Activated effector memory CD4-positive, alpha-beta T cell treated with Interleukin-2 at 50 U/mL for 16 hours (primary cell): ENCODE data around the gene PPP3CA.
"Not testable (repeated sequence)": the region's sequence is repeated elsewhere in the genome, so short reads cannot be mapped to it uniquely, and the experiment has no call there.

Experiments used
- DNase-seq: peaks from one replicate; pipeline ENCODE4 v3.0.0-alpha.2; 2020

The PPP3CA gene

GRCh38 chr4:101201421-101201820 lies 145.9 kb downstream of the PPP3CA start:
- no peak for DNase-seq

DNA sequence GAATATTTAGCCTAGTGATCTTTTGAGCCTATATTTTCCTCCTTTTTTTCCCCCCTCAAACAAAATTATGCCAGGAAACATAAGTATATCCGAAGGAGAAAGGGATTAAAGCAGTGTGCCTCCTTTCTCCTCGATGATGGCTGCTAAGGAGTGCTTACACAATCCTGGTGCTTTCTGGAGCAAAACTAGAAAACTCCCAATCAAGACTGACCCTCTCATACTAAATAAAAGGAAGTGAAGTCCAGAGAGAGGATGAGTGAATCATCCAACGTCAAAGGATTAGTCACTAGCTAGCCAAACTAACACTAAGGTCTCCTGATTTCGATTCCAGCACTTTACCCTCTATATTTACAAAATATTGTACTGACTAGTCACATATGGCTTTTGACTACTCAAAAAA lies 146.8 kb downstream of the PPP3CA start:
- no peak for DNase-seq

GRCh38 chr4:101199507-101200285 lies 147.6 kb downstream of the PPP3CA start:
- DNase-seq: no peak

DNA sequence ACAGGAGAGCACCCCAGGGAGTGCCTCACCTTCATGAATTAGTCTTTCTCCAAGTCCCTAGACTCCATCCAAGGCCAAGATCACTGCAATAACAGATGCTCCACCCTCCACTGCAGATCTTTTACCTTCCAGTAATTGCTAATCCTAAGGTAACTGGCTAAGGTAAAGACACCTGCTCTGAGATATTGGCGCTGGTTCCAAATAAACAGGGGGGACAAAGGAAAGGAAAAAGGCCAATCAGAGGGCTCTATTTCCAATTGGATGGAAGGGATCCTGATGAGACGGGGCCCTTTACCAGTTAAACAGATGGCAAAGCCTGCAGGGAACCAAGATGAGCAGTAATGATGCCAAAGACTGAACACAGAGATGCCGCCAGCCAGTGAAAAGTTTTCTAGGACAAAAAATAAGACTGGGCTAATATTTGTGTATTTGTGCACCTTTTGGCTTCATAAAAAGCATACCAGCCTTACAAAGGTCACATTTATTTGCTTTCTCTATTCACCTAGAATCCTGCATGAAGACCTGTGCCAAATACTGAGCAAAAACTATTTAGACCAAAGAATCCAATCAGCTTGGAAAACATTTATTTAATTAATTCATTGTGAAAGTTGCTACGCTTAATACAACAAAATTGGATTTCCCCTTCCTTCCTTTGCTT lies 148.5 kb downstream of the PPP3CA start:
- DNase-seq: no peak

DNA sequence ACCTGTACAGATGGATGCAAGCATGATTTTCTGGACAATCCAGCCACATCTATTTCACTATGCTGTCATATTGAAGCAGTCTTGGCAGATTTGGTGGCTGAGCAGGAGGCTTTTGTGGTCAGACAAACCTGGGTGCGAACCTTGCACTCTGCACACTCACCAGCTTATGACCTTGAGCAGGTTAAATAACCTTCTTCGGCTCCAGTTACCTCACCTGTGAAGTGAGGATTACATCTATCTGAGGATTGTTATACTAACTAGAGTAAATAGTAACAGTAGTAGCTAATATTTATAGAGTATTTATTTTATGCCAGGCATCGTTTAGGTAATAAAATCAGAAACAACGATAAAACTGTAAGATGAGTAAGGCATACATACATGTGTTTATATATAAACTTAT lies 150.0 kb downstream of the PPP3CA start:
- no peak for DNase-seq

GRCh38 chr4:101192244-101192643 lies 155.1 kb downstream of the PPP3CA start:
- DNase-seq: no peak

DNA sequence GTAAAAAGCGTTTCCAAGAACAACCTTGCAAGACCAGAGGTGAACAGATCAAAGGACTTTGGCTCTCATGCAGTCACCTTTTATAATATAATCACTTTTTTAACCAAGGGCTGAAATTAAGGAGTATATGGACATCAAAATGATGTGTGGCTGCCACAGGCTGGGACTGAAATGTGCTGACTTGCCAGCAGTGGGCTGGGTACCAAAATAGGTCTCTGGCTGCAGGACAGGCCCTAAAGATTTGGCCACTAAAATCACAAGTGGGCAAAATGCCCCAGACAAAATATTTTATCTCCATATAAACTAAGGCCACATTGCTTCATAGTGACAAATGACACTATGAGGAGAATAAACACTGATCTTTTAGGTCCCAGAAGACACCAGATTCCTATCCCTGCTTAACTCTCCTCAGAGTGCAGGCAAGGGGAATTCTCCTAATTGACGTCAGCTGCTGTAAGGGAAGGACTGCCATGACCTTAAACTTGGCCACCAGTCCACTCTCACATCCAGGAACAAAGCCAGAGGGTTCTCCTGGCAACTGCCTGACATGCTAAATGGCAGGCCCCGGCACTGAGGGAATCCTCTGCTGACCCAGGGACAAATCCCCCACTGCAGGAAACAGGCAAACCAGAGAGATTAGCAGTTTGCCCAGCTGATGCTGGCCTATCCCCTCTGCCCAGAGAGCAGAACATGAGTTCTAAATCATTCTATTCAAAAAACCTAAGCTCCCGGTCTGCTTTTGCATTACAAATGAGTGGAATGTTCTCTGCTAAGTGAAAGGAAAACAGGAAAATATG lies 155.8 kb downstream of the PPP3CA start:
- DNase-seq: no peak

DNA sequence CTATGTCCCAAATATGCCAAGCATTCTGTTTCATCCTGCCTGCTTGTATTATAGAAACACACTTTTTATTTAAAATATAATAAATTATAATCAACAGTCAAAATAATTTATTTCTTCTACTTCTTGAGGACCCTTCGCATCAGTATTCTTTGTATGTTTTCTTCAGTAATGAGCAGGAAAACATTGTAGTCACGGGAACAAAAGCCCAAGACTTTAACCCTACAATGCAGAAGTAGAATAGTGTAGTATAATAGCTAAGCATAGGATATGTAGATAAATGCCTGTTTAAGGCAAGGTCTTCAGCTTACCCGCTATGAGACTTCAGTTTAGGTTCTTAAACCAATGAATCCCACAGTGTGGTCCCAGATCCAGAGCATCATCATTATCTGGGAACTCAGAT lies 156.6 kb downstream of the PPP3CA start:
- DNase-seq: no peak

DNA sequence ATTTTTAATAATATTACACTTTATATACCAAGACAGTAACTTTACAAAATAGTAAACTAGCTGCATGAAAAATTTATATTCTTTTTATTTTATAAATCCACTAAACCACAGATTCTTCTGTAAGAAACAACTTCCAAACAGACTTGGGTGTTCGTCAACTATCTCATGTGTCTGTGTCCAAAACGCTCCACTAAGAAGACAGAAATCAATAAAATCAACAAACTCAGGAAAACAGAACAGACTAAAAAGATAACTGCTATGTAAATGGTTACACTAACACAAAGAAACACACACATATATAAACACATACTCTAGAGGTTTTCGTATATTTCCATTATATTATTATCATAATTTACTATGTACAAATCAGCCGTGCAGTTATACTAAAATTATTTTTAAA lies 158.4 kb downstream of the PPP3CA start:
- no peak for DNase-seq

DNA sequence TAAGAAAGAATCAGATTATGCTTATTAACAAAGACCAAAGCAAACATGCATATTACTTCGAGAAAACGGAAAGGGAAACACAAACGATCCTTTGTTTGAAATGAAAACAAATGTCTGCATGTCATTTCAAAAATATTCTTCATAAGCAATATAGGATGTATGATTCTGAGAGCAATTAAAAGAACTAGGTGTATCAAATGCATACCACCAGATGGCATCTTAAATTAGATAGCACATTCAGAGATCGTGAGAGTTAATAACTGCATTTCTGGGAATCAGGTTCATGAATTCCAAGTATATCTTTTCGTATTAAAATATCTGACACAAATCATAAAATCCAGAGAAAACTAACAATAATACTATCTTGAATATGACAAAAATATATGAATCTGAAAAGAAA lies 159.5 kb downstream of the PPP3CA start:
- no peak for DNase-seq

DNA sequence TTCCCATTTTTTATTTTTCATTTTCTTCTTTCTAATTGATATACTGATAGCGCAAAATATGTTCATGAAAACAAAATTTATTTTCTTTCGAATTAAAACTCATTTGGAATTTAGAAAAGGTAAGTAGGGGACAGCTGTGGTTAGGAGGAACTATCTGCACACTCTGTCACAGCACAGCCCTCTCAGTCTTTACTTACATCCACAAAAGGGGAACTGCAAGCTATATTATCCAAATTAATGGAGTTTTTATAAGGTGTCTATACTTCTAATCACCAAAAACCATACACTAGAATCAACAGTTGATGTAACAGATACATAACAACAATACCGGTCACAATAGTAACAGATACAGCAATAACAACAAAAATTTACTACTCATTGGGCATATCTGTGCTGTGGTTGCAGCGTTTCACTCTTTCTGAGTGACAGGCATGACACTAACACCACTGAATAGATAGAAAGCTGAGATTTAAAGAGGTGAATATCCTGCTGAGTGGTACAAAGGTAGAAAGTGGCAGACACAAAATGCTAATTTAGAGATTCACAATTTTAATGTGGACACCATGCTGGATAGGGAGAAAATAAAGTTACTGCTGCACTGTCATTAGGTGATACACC lies 160.7 kb downstream of the PPP3CA start:
- DNase-seq: no peak

GRCh38 chr4:101184668-101185067 lies 162.7 kb downstream of the PPP3CA start:
- no peak for DNase-seq

DNA sequence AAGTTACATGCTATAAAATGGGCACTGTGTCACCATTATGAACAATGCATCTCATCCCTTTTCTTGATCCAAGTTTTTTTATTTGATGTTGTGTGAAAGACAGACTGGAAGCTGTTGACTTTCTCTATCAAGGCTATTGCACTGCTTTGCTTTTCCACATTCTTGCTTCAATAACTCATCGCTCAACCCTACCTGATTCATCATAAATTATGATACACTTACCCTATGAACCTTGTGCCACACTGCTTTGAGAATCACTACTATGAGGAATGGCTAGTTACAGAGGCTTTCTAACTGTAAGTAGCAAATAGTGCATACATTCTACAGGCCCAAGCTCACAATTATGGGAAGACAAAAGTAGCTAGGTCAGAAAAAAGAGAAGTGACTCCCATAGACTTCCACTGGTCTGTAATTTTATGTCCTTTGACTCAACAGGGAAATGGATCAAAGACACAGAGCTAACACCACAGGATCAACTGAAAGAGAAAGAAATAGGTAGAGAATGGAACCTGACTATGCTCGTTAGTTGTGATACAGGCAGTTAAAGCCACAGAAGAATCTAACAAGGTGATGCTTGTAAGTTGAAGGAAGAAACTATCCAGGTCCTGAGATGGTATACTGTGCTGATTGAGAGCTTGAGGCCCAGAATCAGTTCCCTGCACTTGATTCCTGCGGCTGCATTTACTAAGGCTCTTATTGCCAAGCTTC lies 163.5 kb downstream of the PPP3CA start:
- no peak for DNase-seq

- DNase-seq: no peak
Observed at GRCh38 chr4:101183221-101183620, 164.1 kb downstream of the PPP3CA start.

DNA sequence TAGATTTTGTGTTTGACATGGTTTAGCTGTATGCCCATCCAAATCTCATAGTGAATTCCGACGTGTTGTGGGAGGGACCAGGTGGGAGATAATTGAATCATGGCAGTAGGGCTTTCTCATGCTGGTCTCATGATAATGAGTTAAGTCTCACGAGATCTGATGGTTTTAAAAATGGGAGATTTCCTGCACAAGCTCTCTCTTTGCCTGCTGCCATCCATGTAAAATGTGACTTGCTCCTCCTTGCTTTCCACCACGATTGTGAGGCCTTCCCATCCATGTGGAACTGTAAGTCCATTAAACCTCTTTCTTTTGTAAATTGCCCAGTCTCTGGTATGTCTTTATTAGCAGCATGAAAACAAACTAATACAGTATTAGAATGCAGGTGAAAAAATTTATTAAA lies 164.6 kb downstream of the PPP3CA start:
- not testable (repeated sequence) for DNase-seq

GRCh38 chr4:101178731-101179130 lies 168.6 kb downstream of the PPP3CA start:
- DNase-seq: no peak

DNA sequence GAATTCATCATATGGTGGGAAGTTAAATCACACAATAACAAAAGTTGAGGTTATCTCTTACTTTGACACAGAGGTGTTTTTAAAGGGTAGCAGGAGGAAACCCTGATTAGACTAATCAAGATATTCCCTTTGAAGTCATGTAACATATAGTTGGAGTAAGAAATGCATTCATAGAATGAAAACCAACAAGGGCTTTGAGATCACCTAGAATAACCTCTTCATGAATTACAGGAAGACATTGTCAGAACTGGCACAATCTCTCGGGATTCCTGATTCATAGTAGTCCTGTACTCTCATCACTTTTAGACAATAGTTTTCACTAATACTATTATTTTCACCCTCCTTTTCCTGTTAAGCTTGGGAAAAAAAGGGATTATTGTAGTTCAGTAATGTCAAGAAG lies 170.2 kb downstream of the PPP3CA start:
- no peak for DNase-seq

DNA sequence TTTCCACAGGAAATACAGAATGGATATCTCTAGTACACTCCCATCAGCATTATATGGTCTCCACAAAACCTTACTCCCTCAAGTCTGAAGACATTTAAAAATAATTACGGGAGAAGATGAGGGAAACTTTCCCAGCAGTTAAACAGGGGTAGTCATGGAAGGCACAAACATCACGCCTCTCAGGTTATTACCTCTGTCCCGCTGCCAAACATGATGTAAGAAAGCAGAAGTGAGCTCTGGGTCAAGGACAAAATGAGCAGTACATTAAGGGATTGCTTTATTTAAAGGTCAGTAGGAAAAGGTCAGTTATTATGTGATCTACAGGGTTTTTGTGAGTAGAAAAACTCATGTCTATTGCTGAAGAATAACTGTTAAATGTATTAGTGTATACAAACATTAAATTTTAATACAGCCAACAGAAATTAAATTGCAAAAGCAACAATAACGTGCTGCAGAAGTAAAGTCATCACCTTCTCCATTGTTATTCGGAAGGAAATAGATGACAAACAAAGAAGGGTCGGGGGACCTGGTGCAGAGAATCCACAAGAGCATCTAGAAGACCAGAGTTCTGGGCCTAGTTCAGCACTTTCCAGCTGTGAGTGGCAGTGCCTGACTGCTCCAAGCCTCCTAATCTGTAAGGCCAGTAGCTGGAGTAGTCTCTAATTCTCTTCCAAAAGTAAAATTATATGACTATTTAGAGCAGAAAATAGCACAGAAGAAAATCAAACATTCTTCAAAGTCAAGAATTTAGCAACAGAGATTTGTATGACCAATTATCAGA lies 171.2 kb downstream of the PPP3CA start:
- DNase-seq: no peak

GRCh38 chr4:101174679-101175345 lies 172.5 kb downstream of the PPP3CA start:
- no peak for DNase-seq

- DNase-seq: no peak
Observed at GRCh38 chr4:101172369-101172768, 175.0 kb downstream of the PPP3CA start.

- DNase-seq: no peak
Observed at GRCh38 chr4:101171747-101172146, 175.6 kb downstream of the PPP3CA start.
